GM12801 (cell line): ENCODE measurements around the gene TFPT.

Experiments used
- TF ChIP-seq, protein P1 (sequence below): IDR thresholded peaks from one replicate; pipeline ENCODE4 v1.5.1; 2011; ENCODE audit warnings: control low read depth; ENCODE audit not compliant: insufficient read length; ENCODE audit errors: extremely low read depth

Gene TFPT

GRCh38 chr19:54142166-54142780 is 26.8 kb upstream of the TFPT start:
- TF ChIP-seq, protein P1, sequence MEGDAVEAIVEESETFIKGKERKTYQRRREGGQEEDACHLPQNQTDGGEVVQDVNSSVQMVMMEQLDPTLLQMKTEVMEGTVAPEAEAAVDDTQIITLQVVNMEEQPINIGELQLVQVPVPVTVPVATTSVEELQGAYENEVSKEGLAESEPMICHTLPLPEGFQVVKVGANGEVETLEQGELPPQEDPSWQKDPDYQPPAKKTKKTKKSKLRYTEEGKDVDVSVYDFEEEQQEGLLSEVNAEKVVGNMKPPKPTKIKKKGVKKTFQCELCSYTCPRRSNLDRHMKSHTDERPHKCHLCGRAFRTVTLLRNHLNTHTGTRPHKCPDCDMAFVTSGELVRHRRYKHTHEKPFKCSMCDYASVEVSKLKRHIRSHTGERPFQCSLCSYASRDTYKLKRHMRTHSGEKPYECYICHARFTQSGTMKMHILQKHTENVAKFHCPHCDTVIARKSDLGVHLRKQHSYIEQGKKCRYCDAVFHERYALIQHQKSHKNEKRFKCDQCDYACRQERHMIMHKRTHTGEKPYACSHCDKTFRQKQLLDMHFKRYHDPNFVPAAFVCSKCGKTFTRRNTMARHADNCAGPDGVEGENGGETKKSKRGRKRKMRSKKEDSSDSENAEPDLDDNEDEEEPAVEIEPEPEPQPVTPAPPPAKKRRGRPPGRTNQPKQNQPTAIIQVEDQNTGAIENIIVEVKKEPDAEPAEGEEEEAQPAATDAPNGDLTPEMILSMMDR, result no peak

GRCh38 chr19:54141356-54141755 is 25.9 kb upstream of the TFPT start:
- TF ChIP-seq, protein P1, result no peak

- TF ChIP-seq, protein P1, result no peak
These were observed 23.2 kb upstream of the TFPT start for GRCh38 chr19:54138489-54139256.

DNA sequence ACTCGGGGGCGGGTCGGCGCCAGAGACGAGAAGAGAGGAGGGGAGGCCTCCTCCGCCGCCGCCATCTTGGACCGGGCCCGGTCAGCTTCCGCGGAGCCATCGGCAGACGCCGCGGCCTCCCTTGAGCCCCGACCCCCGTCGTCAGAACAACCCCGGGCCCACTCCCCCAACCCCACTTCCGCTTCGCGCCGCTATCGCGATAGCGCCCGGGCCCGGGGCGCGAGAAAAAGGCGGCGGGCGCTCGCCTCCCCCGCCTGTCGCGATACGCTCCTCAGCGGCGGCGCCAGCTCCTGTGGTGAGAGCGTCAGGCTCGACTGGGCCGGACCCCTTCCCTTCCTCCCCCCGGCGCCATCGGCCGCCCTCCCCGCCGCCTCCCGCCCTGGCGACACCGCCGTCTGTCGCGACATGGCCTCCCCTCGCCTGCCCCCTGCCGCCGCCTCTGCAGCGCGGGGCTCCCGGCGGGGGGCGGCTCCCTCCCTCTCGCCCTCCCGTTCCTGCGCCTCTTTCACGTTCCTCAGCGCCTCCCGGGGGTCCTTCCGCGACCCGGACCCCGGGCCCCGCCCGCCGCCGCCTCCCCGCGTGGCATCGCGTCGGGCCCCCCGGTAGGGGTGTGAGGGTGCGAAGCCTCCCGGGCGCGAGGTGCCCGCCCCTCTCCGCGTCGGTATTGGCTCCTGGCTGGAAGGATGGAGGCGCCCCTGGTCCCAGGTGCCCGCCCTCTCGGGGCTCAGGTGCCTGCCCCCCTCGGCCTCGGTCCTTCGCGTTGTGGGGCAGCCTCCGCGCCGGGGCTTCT is 22.4 kb upstream of the TFPT start, which contains the start of gene CNOT3:
TSS of gene CNOT3 (plus strand) at position 64 of the 790 bp plus-strand sequence. CDS start 5,217 bp downstream, outside the sequence.
- TF ChIP-seq, protein P1, result no peak

DNA sequence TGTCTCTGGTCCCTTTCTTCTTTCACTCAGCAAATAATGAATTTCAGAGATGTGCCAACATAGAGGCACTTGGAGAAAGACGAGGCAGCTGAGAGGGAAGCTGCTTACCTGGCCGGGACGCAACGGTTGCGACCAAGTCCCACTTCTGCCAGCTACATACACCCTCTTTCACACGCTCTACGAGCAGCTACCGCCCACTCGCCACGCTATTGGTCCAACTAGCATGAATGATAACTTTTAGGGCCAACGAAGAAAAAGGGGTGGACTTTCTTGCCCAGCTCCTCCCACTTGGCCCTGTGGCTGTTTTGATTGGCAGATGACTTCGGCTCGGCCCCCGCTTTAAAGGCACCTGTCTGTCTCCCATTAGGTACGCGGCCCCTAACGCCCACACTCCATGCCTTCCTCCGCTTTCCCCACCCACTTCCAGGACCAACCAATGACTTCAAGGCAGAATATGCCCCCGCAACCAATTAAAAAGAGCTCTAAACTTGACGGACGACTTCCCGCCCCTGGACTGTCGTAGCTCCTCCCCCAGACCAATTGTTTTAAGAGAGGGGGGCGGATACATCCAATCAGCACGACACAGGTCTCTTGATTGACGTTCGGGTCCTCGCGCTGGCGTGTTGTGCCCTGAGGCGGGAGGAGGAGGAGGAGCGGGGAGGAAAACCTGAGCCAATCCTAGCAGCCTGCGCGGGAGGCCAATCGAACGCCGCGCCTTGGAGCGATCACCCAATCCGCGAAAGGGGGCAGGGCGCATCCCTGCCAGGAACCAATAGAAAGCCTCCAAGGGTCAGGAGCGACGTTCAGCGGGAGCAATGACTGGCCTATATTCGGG is 21.6 kb upstream of the TFPT start:
- TF ChIP-seq, protein P1, result no peak

DNA sequence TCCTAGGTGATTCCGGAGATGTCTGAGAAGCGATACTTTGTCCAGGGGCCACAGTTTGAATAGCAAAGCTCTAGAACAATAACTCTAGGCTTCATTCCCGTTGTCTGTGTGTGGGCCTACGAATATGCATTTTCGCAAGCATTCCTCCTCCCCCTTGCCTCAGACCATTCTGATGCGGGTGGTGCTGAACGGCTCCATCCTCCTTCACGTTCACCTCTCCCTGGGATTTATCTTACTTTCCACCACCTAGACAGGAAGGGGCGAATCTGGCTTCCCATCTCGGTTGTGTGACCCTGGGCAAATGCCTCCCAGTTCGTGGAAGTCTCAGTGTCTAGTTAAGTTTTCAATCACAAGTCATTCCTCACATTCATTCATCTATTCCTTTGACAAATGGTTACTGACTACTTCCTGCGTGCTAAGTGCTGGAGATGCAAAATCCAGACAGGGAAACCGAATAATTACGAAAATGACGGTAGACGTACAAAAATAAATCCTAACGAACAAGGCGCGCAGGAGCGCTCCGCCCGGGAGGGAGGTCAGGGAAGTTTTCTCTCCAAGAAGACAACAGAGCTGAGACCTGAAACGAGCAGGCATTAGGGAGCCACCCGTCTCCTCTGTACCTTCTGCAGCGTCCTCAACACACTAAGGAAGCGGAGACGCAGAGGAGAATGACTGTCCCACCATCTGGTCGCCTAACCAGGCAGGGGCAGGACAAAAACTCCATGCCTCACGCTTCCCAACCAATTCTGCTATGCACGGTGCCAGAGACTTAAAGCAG is 20.8 kb upstream of the TFPT start:
- TF ChIP-seq, protein P1, result no peak
